ENCODE measurements around the gene KRTAP10-2. TPM values are rescaled to one million over a fixed set of nuclear protein-coding genes. Genes with fewer than 3 reads are reported as not detected.

The KRTAP10-2 gene
- total RNA-seq, 1 experiment from 2014 or later = not detected

DNA sequence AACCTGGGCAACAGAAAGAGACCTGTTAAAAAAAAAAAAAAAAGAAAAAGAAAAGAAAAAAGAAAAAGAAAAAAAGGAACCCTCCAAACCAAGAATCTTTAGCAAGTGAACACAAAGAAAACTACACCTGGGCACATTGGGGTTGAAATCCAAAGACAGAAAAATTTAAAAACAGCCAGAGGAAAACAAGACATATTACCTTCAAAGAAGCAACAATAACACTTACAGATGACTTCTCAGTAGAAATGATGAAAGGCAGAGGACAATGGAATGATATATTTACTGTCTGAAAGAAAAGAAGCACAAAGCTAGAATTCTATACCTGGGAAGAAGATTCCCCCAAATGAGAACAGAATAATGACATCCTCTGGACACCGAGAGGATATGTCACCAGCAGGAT, 8.6 kb downstream of the KRTAP10-2 start:
- TF ChIP-seq, protein P1, sequence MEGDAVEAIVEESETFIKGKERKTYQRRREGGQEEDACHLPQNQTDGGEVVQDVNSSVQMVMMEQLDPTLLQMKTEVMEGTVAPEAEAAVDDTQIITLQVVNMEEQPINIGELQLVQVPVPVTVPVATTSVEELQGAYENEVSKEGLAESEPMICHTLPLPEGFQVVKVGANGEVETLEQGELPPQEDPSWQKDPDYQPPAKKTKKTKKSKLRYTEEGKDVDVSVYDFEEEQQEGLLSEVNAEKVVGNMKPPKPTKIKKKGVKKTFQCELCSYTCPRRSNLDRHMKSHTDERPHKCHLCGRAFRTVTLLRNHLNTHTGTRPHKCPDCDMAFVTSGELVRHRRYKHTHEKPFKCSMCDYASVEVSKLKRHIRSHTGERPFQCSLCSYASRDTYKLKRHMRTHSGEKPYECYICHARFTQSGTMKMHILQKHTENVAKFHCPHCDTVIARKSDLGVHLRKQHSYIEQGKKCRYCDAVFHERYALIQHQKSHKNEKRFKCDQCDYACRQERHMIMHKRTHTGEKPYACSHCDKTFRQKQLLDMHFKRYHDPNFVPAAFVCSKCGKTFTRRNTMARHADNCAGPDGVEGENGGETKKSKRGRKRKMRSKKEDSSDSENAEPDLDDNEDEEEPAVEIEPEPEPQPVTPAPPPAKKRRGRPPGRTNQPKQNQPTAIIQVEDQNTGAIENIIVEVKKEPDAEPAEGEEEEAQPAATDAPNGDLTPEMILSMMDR (IDR thresholded peaks at IDR 0.05; ENCODE audit: unreplicated experiment) = no peak
- Mint-ChIP-seq H3K4me3 (ENCODE audit: unreplicated experiment) (no peak overlapping the region), H3K27me3 (ENCODE audit: insufficient read depth, unreplicated experiment) (peaks cover 23% of the 10 kb centered on the region), H3K36me3 (ENCODE audit: insufficient read depth, unreplicated experiment) (no peaks in the 10 kb centered on the region), H3K9me3 (ENCODE audit: unreplicated experiment) (peaks cover 20% of the 10 kb centered on the region), H3K4me1 (ENCODE audit: insufficient read depth, unreplicated experiment) (peaks cover 5% of the 10 kb centered on the region), H3K27ac (ENCODE audit: low read depth, unreplicated experiment) (no peak overlapping the region)
- POLR2A ChIA-PET = no interaction called here
- intact Hi-C loops (cut with micrococcal nuclease) = no loop called here
- no peak for DNase-seq (ENCODE audit: unreplicated experiment)
- CTCF ChIA-PET = no interaction called here
- no TSS peak for BruUV-seq (replicated peaks)

GRCh38 chr21:44540741-44541288, 10.5 kb downstream of the KRTAP10-2 start:
- H3K36me3 Mint-ChIP-seq (ENCODE audit: insufficient read depth, unreplicated experiment) = no peaks in the 10 kb centered on the region
- peaks cover 5% of the 10 kb centered on the region for H3K9me3 Mint-ChIP-seq (ENCODE audit: unreplicated experiment)
- DNase-seq (ENCODE audit: unreplicated experiment) = no peak
- no peak overlapping the region for H3K4me3 Mint-ChIP-seq (ENCODE audit: unreplicated experiment)
- intact Hi-C loops (cut with micrococcal nuclease) = no loop called here
- TF ChIP-seq, protein P1 (IDR thresholded peaks at IDR 0.05; ENCODE audit: unreplicated experiment) = no peak
- CTCF ChIA-PET = interaction anchor here (0.5 kb wide), 1 partner anchor 1561 kb away, joined by 3 read pairs; no protein-coding TSS in a partner anchor
- H3K27ac Mint-ChIP-seq (ENCODE audit: low read depth, unreplicated experiment) = no peak overlapping the region
- peaks cover 13% of the 10 kb centered on the region for H3K27me3 Mint-ChIP-seq (ENCODE audit: insufficient read depth, unreplicated experiment)
- H3K4me1 Mint-ChIP-seq (ENCODE audit: insufficient read depth, unreplicated experiment) = peaks cover 5% of the 10 kb centered on the region
- BruUV-seq (replicated peaks) = no TSS peak
- POLR2A ChIA-PET = no interaction called here

DNA sequence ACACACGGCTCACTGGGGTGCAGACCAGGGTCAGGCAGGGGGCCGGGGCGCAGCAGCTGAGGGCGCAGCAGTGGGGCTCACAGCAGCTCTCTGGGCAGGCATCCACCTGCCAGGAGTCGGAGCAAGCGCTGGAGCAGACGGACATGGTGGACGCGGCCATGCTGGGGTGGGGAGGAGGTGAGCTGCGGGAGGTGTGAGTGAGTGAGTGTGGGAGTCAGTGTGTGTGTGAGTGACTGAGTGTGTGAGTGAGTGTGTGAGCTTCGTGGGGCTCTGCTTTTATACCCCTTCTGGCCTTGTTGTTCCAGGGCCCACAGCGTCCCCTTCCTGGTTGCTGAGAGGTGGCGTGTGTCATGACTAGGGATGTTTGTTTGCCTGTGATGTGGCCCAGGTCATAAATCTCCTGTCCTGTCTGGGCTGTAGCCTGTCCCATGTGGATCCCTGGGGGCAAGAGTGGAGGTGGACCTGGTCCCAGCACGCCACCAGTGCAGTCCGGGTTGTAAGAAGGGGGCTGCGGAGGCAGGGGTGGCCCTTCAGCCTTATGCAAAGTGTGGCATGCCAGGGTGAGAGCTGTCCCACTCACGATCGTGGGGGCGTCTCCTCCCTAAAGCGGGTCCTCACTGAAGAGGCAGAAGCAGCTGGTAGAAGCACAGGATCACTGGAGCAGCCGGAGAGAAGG, 11.2 kb downstream of the KRTAP10-2 start, which contains the start of gene KRTAP10-1:
Gene KRTAP10-1 (minus strand): TSS at position 205 of the 676 bp plus-strand sequence. CDS start 45 bp downstream, at position 160.
- Mint-ChIP-seq H3K4me1 (ENCODE audit: insufficient read depth, unreplicated experiment) (peaks cover 5% of the 10 kb centered on the region), H3K27ac (ENCODE audit: low read depth, unreplicated experiment) (no peak within 1 kb of the TSS), H3K4me3 (ENCODE audit: unreplicated experiment) (no peak within 1 kb of the TSS), H3K27me3 (ENCODE audit: insufficient read depth, unreplicated experiment) (peaks cover 15% of the 10 kb centered on the region), H3K9me3 (ENCODE audit: unreplicated experiment) (no peaks in the 10 kb centered on the region), H3K36me3 (ENCODE audit: insufficient read depth, unreplicated experiment) (no peaks in the 10 kb centered on the region)
- intact Hi-C loops (cut with micrococcal nuclease) = no loop called here
- TF ChIP-seq, protein P1 (IDR thresholded peaks at IDR 0.05; ENCODE audit: unreplicated experiment) = no peak
- CTCF ChIA-PET = no interaction called here
- POLR2A ChIA-PET = no interaction called here
- no peak for DNase-seq (ENCODE audit: unreplicated experiment)
- BruUV-seq (replicated peaks) = no TSS peak

DNA sequence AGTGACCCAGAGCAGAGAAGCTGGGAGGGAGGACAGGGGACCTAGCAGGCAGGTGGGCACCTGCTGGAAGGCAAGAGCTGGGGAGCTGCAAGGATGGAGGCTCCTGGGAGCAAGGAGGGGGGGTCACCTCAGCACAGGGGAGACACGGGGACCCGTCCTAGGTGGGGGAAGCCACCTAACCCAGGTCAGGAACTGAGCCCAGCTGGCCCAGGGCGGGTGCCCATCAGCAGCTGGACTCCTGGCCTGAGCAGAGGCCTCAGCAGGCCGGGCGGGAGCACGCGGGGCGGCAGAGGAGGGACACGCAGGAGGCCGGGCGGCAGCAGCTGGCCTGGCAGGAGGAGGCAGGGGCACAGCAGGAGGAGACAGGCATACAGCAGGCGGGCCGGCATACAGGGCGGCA, 12.3 kb downstream of the KRTAP10-2 start:
- intact Hi-C loops (cut with micrococcal nuclease) = no loop called here
- H3K9me3 Mint-ChIP-seq (ENCODE audit: unreplicated experiment) = no peaks in the 10 kb centered on the region
- BruUV-seq (replicated peaks) = no TSS peak
- no peak for DNase-seq (ENCODE audit: unreplicated experiment)
- TF ChIP-seq, protein P1 (IDR thresholded peaks at IDR 0.05; ENCODE audit: unreplicated experiment) = no peak
- CTCF ChIA-PET = interaction anchor here (0.6 kb wide), 1 partner anchor 1016 kb away, joined by 3 read pairs; no protein-coding TSS in a partner anchor
- H3K27me3 Mint-ChIP-seq (ENCODE audit: insufficient read depth, unreplicated experiment) = peaks cover 24% of the 10 kb centered on the region
- POLR2A ChIA-PET = no interaction called here
- peaks cover 5% of the 10 kb centered on the region for H3K4me1 Mint-ChIP-seq (ENCODE audit: insufficient read depth, unreplicated experiment)
- no peak overlapping the region for H3K27ac Mint-ChIP-seq (ENCODE audit: low read depth, unreplicated experiment)
- H3K36me3 Mint-ChIP-seq (ENCODE audit: insufficient read depth, unreplicated experiment) = no peaks in the 10 kb centered on the region
- no peak overlapping the region for H3K4me3 Mint-ChIP-seq (ENCODE audit: unreplicated experiment)
